NCI-H128 (cell line): Measurements from ENCODE around the gene DDX10.

Experiments
- DNase-seq: peaks from one replicate; lab custom pipeline; 2025; ENCODE audit not compliant: unreplicated experiment; lab: John Stamatoyannopoulos, UW

DDX10 gene

GRCh38 chr11:108901359-108901758 is 236.5 kb downstream of the DDX10 start:
- no peak for DNase-seq

GRCh38 chr11:108902027-108902469 is 237.2 kb downstream of the DDX10 start:
- DNase-seq: no peak

GRCh38 chr11:108904480-108904879 is 239.6 kb downstream of the DDX10 start:
- no peak for DNase-seq

GRCh38 chr11:108906329-108906728 is 241.5 kb downstream of the DDX10 start:
- DNase-seq: no peak

GRCh38 chr11:108906826-108907225 is 242.0 kb downstream of the DDX10 start:
- no peak for DNase-seq

- no peak for DNase-seq
These were observed 244.2 kb downstream of the DDX10 start for GRCh38 chr11:108909041-108909440.

- DNase-seq: no peak
These were observed 245.1 kb downstream of the DDX10 start for GRCh38 chr11:108909921-108910320.

- no peak for DNase-seq
These were observed 247.7 kb downstream of the DDX10 start for GRCh38 chr11:108912581-108912980.

GRCh38 chr11:108913204-108913603 is 248.3 kb downstream of the DDX10 start:
- no peak for DNase-seq

- DNase-seq: no peak
These were observed 249.3 kb downstream of the DDX10 start for GRCh38 chr11:108914211-108914610.

- no peak for DNase-seq
These were observed 250.1 kb downstream of the DDX10 start for GRCh38 chr11:108914981-108915380.

- no peak for DNase-seq
These were observed 250.8 kb downstream of the DDX10 start for GRCh38 chr11:108915666-108916065.

- DNase-seq: no peak
These were observed 251.4 kb downstream of the DDX10 start for GRCh38 chr11:108916290-108916689.

- no peak for DNase-seq
These were observed 252.1 kb downstream of the DDX10 start for GRCh38 chr11:108916935-108917334.

- DNase-seq: no peak
These were observed 256.3 kb downstream of the DDX10 start for GRCh38 chr11:108921211-108921610.

GRCh38 chr11:108922241-108922640 is 257.4 kb downstream of the DDX10 start:
- DNase-seq: no peak

GRCh38 chr11:108923413-108923812 is 258.5 kb downstream of the DDX10 start:
- DNase-seq: no peak

GRCh38 chr11:108926171-108926840 is 261.4 kb downstream of the DDX10 start:
- DNase-seq: no peak

GRCh38 chr11:108926841-108927577 is 262.1 kb downstream of the DDX10 start:
- no peak for DNase-seq

- DNase-seq: no peak
These were observed 263.1 kb downstream of the DDX10 start for GRCh38 chr11:108927791-108928545.

- no peak for DNase-seq
These were observed 264.4 kb downstream of the DDX10 start for GRCh38 chr11:108929241-108929640.

- DNase-seq: no peak
These were observed 266.3 kb downstream of the DDX10 start for GRCh38 chr11:108931168-108931567.
